H1 (cell line): ENCODE data around the gene ACAD10.

Source experiments
- SUZ12 ChIP-seq: fragments of 200-600 bp; sonication (generic); IDR thresholded peaks from 2 replicates; pipeline ENCODE4 v1.6.1; 2012; ENCODE audit warnings: mild to moderate bottlenecking, inconsistent platforms, low read length, moderate library complexity, mixed read lengths
- ZNF274 ChIP-seq: IDR thresholded peaks from 2 replicates; pipeline ENCODE4 v1.7.0; 2012; ENCODE audit warnings: low read length, borderline replicate concordance; ENCODE audit errors: extremely low read depth

GRCh38 chr12:111764120-111764821 is 78.4 kb downstream of the ACAD10 start:
- TF ChIP-seq SUZ12 = no peak
- TF ChIP-seq ZNF274 = no peak
